CD4-positive, alpha-beta T cell treated with Interleukin-17A for 1 hour (primary cell): ENCODE results near the gene TMC2.
"Not testable (repeated sequence)": the region's sequence is repeated elsewhere in the genome, so short reads cannot be mapped to it uniquely, and the experiment has no call there.

ENCODE experiments used
- DNase-seq: peaks from one replicate; pipeline ENCODE4 v3.0.0-alpha.2; 2020

TMC2 gene

DNA sequence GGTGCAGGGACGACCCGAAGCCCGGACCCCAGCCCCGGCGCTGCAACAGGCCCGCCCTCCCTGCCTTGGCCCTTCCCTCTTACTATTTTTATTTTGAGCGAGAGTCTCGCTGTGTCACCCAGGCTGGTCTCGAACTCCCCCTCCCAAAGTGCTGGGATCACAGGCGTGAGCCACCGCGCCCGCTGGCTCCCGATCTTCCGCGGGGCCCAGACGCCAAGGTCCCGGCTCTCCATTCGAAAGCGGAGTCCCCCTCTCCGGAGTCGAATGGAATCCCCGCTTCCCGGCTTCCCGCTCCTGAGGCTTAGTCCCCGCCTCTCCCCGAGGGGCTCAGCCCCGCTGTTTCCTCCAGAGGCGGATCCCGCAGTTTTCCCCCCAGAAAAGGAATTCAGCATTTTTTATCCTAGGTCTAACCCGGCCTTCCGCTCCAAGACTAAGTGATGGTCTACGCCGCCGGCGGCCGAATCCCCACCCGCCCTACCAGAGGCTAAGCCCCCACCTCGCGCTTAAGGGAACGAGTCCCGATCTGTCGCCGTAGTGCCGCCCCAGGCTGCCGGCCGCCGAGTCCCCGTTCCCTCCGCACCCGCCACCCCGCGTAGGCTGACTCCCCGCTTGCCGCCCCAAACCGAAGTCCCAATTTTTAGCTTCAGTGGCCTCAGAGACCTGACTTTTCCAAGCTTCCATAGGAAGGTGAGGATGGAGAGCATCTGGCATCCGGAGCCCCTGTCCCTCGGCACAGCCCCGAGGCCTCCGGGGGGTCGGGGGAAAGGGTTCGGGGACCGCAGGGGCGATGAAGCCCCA is 11.5 kb upstream of the TMC2 start:
- DNase-seq: peak; percentile 29

DNA sequence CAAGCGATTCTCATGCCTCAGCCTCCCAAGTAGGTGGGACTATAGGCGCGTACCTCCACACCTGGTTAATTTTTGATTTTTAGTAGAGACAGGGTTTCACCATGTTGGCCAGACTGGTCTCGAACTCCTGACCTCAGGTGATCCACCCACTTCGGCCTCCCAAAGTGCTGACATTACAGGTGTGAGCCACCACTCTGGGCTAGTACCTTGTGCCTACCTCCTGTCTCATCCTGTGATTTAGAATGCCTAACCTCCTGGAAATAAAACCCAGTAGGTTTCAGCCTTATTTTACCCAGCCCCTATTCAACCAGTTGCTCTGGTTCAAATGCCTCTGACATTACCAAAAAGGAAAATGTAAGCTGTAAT is 10.2 kb upstream of the TMC2 start:
- not testable (repeated sequence) for DNase-seq

DNA sequence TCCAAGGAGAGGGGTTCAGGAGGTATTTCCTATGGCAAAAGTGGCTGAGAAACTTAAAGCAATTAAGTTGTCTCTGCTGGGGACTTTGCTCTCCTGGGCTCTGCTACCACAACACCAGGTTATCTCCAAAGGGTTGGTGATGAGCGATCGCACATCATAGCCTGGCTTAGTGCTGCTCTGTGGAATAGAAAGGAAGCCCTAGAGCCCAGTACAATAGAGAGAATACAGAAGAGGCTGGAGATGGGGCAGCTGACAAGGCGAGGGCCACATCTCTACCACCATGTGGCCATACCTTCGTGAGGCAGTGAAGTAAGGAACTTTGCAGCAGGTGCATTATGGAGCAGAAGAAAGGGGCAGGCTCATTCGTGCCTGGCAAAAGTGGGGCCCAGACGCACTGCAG is 8.6 kb upstream of the TMC2 start:
- DNase-seq: no peak

DNA sequence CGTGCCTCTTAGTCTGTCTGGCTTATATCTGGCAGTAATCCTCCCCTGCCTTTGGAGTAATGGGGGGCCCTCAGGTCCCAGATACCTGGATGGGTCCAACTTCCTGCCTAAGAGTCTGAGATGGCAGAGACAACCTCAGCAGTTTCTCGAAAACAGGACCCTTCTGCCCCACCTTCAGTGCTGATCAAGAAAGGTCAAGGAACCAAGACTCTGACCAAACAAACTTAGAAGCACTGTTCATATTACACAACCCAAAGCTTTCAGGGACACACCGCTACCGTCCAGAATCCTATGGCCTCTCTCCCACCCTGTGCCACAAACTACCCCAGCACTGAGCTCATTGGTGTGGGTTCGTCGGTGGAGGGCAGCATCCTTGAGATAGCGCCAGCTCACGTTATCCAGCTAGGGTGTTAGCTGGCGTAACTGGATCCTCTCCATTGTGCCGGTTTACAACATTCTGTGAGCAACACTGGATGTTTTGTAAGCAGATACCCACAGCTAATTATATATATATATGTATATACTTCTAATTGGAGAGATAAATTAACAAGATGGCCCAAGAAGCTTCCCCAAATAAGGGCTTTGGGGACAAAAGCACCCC is 7.6 kb upstream of the TMC2 start:
- no peak for DNase-seq

GRCh38 chr20:2533118-2533517 is 3.3 kb upstream of the TMC2 start:
- no peak for DNase-seq

GRCh38 chr20:2535711-2536559 is 438 bp upstream of the TMC2 start:
- no peak for DNase-seq

GRCh38 chr20:2537101-2537500 is 728 bp downstream of the TMC2 start:
- no peak for DNase-seq

GRCh38 chr20:2538356-2538755 is 2.0 kb downstream of the TMC2 start:
- no peak for DNase-seq

- no peak for DNase-seq
Observed at GRCh38 chr20:2538931-2539720, 2.8 kb downstream of the TMC2 start.

GRCh38 chr20:2541940-2542339 is 5.6 kb downstream of the TMC2 start:
- DNase-seq: no peak

GRCh38 chr20:2542361-2542760 is 6.0 kb downstream of the TMC2 start:
- no peak for DNase-seq

DNA sequence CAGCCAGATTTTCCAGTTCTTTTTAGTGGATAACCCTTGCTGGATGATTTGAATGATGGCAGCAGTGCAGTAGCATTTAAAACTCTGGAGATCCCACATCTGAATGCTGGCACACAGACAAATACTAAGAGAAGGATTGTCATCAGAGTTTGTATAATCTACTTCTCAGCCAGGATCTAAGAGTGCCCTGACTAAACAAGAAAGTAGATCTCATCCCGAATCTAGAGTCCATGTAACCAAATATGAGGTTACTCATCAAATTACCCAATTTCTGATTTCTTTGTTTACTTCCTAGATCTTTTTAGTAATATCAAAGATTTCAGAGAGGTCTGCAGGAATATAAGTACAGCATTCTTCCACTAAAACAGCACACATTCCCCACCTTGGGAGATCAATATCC is 7.8 kb downstream of the TMC2 start:
- DNase-seq: no peak

GRCh38 chr20:2545594-2545993 is 9.2 kb downstream of the TMC2 start:
- no peak for DNase-seq

DNA sequence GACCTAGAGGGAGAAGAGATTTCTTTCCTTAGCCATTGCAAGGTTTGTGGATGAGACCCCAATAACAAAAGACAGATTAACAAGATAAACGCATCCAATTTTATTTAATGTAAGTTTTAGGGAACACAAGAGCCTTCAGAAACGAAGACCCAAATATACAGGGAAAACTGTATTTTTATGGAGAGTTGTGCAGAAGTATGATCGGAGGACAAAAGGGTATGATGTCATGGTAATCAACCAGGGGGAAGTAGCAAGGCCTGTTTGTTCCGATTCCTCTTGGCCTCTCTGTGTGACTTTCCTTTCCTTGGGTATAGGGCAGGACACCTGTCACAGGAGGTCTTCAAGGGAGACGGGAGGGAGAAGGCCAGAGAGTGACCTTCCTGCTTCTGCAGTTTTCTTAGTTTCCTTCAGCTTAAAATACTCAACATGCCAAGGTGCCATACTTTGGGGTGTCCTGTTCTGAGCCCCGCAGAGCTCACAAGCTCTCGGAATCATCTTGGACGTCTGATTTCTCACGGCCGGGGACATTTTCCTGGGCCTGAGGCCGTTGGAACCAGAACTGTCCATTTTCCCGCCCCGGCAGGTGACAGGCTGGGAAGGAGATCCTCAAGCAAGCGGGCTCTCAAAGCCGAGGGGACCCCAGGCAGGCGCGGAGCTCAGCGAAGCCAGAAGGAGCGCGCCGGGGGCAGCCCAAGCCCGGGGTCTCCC is 21.7 kb downstream of the TMC2 start:
- DNase-seq: no peak

- no peak for DNase-seq
Observed at GRCh38 chr20:2558581-2559278, 22.4 kb downstream of the TMC2 start.

DNA sequence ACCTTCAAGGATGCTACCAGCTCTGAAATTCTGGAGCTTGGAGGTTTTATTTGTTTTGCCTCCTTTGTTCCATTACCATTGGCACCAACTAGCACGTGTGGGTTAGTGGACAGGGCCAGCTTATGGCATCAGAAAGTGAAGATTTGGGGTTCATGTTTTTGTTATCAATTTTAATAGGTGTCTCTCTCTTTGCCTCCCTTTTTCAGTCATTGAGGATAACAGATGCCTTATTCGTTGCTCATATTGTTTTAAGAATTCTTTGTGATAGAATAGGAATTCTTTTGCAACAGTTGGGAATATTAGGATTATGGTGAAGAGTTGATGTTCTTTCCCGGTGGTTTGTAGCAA is 22.9 kb downstream of the TMC2 start:
- no peak for DNase-seq

- no peak for DNase-seq
Observed at GRCh38 chr20:2559651-2560050, 23.3 kb downstream of the TMC2 start.

DNA sequence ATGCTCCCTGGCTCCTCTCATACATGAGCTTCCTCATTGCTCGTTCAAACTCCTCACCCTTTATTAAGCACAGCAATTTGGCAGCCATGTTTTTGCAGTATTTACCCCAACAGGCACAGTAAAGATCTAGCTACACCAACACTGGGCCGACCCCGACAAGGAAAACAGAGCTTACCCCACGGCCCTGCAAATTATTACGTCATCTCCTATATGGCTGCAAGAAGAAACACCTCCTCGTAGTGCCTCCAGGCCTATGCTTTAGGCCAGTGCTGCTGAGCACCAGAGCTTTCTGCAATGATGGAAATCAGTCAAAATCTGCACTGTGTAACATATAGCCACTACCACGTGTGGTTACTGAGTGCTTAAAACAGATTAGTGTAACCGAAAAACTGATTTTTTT is 26.7 kb downstream of the TMC2 start:
- DNase-seq: no peak

- no peak for DNase-seq
Observed at GRCh38 chr20:2564406-2564805, 28.0 kb downstream of the TMC2 start.

DNA sequence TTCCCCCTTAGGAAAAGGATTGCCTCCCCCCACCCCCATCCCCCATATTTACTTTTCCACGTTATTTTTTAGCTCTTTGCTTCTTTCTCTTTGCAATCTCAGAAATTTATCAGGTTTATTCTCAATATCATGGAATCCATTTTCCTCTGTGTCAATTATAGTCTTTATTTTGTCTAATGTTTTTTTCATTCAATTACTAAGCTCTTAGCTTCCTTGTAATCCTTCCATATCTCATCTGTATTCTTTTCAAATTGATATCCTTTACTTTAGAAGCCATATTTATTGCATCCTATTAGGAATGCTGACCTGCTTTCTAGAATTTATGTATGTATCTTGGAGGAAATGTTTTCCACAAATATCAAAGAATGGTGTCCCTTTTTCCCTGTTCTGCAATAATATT is 39.3 kb downstream of the TMC2 start:
- no peak for DNase-seq

GRCh38 chr20:2576317-2576727 is 39.9 kb downstream of the TMC2 start:
- no peak for DNase-seq
